ENCODE results near the gene TNIK. TPM values are rescaled to one million over a fixed set of nuclear protein-coding genes. Genes with fewer than 3 reads are reported as not detected.
A peak's percentile ranks its signal among the peaks of the same experiment; 100 is the strongest.

The TNIK gene
- total RNA-seq, 1 donor from 2014 or later = 9.3 TPM

- H3K27me3 Mint-ChIP-seq (ENCODE audit: low read depth) = no peaks in the 10 kb centered on the region
- no peak overlapping the region for H3K4me3 Mint-ChIP-seq
- H3K27ac Mint-ChIP-seq = no peak overlapping the region
- no peak for DNase-seq (ENCODE audit: low spot score in 2 of 2, unreplicated experiment in 2 of 2)
- H3K4me1 Mint-ChIP-seq = peaks cover 11% of the 10 kb centered on the region
- H3K36me3 Mint-ChIP-seq = no peaks in the 10 kb centered on the region
- TF ChIP-seq, protein P1, sequence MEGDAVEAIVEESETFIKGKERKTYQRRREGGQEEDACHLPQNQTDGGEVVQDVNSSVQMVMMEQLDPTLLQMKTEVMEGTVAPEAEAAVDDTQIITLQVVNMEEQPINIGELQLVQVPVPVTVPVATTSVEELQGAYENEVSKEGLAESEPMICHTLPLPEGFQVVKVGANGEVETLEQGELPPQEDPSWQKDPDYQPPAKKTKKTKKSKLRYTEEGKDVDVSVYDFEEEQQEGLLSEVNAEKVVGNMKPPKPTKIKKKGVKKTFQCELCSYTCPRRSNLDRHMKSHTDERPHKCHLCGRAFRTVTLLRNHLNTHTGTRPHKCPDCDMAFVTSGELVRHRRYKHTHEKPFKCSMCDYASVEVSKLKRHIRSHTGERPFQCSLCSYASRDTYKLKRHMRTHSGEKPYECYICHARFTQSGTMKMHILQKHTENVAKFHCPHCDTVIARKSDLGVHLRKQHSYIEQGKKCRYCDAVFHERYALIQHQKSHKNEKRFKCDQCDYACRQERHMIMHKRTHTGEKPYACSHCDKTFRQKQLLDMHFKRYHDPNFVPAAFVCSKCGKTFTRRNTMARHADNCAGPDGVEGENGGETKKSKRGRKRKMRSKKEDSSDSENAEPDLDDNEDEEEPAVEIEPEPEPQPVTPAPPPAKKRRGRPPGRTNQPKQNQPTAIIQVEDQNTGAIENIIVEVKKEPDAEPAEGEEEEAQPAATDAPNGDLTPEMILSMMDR (IDR thresholded peaks at IDR 0.05; ENCODE audit: unreplicated experiment) = no peak
- H3K9me3 Mint-ChIP-seq = no peaks in the 10 kb centered on the region
Measured at GRCh38 chr3:171133337-171133736, 326.9 kb downstream of the TNIK start.

GRCh38 chr3:171132873-171133272 is 327.3 kb downstream of the TNIK start:
- H3K27me3 Mint-ChIP-seq (ENCODE audit: low read depth) = no peaks in the 10 kb centered on the region
- H3K9me3 Mint-ChIP-seq = no peaks in the 10 kb centered on the region
- no peak for DNase-seq (ENCODE audit: low spot score in 2 of 2, unreplicated experiment in 2 of 2)
- H3K4me3 Mint-ChIP-seq = no peak overlapping the region
- no peaks in the 10 kb centered on the region for H3K36me3 Mint-ChIP-seq
- TF ChIP-seq, protein P1 (IDR thresholded peaks at IDR 0.05; ENCODE audit: unreplicated experiment) = no peak
- H3K27ac Mint-ChIP-seq = no peak overlapping the region
- peaks cover 15% of the 10 kb centered on the region for H3K4me1 Mint-ChIP-seq

GRCh38 chr3:171129827-171130226 is 330.4 kb downstream of the TNIK start:
- Mint-ChIP-seq H3K4me1 (peaks cover 25% of the 10 kb centered on the region), H3K36me3 (no peaks in the 10 kb centered on the region), H3K27me3 (ENCODE audit: low read depth) (no peaks in the 10 kb centered on the region), H3K9me3 (no peaks in the 10 kb centered on the region), H3K4me3 (no peak overlapping the region), H3K27ac (peak overlapping the region; percentile 57)
- no peak for DNase-seq (ENCODE audit: low spot score in 2 of 2, unreplicated experiment in 2 of 2)
- TF ChIP-seq, protein P1 (IDR thresholded peaks at IDR 0.05; ENCODE audit: unreplicated experiment) = no peak

- peaks cover 25% of the 10 kb centered on the region for H3K4me1 Mint-ChIP-seq
- no peak overlapping the region for H3K4me3 Mint-ChIP-seq
- no peak for DNase-seq (ENCODE audit: low spot score in 2 of 2, unreplicated experiment in 2 of 2)
- H3K9me3 Mint-ChIP-seq = no peaks in the 10 kb centered on the region
- no peaks in the 10 kb centered on the region for H3K36me3 Mint-ChIP-seq
- TF ChIP-seq, protein P1 (IDR thresholded peaks at IDR 0.05; ENCODE audit: unreplicated experiment) = no peak
- H3K27ac Mint-ChIP-seq = no peak overlapping the region
- no peaks in the 10 kb centered on the region for H3K27me3 Mint-ChIP-seq (ENCODE audit: low read depth)
Measured at GRCh38 chr3:171127611-171128010, 332.6 kb downstream of the TNIK start.

DNA sequence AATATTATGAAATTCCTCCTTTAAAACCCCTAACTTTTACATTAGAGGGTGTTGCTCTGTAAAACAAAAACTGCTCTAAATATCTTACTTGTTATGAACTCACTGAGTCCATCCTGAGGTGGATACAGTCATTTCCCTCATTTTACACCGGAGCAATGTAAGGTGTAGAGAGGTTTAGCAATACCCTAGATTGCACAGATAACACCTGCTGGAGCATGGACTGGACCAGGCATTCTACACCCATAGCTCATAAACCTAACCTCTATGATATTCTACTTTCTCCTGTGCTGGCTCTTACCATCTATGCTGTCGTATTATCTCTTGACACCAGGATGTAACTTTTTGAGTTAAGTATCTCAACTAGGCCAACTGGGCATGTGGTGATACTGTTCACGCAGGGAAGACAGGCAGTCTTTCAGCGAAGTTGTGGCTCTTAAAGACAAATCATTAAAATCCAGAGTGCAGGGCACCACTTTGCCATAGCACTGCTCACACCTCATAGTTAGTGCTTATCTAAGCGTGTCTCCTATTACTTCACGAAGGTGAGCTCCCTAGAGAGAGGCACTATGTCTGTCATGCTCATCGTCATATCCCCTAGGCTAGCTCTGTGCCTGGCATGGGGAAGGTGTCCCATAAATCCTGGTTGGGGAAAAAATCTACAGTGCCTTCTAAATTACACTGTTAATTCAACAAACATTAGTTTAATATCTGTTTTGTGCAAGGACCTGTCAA is 333.6 kb downstream of the TNIK start:
- Mint-ChIP-seq H3K4me1 (peaks cover 25% of the 10 kb centered on the region), H3K9me3 (no peaks in the 10 kb centered on the region), H3K27ac (no peak overlapping the region), H3K36me3 (no peaks in the 10 kb centered on the region), H3K4me3 (no peak overlapping the region), H3K27me3 (ENCODE audit: low read depth) (no peaks in the 10 kb centered on the region)
- DNase-seq (ENCODE audit: low spot score in 2 of 2, unreplicated experiment in 2 of 2) = no peak
- TF ChIP-seq, protein P1 (IDR thresholded peaks at IDR 0.05; ENCODE audit: unreplicated experiment) = no peak

All from mesothelial cell of epicardium (in vitro differentiated cells).